ENCODE measurements around the gene TECTA.

TECTA gene, protein sequence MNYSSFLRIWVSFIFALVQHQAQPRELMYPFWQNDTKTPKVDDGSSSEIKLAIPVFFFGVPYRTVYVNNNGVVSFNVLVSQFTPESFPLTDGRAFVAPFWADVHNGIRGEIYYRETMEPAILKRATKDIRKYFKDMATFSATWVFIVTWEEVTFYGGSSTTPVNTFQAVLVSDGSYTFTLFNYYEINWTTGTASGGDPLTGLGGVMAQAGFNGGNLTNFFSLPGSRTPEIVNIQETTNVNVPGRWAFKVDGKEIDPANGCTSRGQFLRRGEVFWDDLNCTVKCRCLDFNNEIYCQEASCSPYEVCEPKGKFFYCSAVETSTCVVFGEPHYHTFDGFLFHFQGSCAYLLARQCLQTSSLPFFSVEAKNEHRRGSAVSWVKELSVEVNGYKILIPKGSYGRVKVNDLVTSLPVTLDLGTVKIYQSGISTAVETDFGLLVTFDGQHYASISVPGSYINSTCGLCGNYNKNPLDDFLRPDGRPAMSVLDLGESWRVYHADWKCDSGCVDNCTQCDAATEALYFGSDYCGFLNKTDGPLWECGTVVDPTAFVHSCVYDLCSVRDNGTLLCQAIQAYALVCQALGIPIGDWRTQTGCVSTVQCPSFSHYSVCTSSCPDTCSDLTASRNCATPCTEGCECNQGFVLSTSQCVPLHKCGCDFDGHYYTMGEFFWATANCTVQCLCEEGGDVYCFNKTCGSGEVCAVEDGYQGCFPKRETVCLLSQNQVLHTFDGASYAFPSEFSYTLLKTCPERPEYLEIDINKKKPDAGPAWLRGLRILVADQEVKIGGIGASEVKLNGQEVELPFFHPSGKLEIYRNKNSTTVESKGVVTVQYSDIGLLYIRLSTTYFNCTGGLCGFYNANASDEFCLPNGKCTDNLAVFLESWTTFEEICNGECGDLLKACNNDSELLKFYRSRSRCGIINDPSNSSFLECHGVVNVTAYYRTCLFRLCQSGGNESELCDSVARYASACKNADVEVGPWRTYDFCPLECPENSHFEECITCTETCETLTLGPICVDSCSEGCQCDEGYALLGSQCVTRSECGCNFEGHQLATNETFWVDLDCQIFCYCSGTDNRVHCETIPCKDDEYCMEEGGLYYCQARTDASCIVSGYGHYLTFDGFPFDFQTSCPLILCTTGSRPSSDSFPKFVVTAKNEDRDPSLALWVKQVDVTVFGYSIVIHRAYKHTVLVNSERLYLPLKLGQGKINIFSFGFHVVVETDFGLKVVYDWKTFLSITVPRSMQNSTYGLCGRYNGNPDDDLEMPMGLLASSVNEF (N-terminal part only)

DNA sequence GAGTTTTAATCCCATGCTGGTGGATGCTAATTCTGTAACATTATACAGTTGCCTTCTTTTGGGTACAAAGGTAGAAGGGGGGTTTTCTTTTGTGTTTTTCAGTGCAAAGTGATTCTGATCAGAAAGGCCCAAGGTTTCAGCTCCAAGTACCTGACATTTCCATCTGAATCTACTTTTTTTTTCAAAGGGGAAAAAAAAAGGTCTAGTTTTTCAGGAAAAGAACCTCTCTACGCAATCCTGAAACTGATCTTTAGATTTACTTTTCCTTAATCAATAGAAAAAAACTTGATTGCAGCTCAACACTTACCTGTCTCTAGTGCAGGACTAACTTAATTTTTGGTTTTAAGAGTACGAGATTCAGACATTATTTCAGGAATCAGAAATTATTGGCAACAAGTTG is at the start of gene TECTA:
Gene TECTA (plus strand): TSS at position 301 of the 400 bp plus-strand sequence. CDS start 1,423 bp downstream, outside the sequence.
- no peak for DNase-seq

- no peak for DNase-seq
Measured at GRCh38 chr11:121053244-121053643, 47.8 kb upstream of the TECTA start.

- no peak for DNase-seq
Measured at GRCh38 chr11:121054266-121054665, 46.8 kb upstream of the TECTA start.

DNA sequence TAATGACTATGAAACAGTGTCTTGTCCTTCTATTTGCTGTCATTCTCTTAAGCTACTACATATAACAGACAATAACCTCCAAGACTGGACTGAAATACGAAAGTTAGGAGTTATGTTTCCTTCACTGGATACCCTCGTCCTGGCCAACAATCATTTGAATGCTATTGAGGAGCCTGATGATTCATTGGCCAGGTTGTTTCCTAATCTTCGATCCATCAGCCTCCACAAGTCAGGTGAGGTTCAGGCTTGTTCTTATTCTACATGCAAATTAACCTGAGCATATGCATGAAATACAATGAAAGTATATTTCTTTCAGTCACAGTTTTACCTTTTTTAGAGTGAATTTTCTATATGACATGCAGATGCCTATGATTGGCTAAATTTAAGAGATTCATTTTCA is 46.0 kb upstream of the TECTA start:
- no peak for DNase-seq

DNA sequence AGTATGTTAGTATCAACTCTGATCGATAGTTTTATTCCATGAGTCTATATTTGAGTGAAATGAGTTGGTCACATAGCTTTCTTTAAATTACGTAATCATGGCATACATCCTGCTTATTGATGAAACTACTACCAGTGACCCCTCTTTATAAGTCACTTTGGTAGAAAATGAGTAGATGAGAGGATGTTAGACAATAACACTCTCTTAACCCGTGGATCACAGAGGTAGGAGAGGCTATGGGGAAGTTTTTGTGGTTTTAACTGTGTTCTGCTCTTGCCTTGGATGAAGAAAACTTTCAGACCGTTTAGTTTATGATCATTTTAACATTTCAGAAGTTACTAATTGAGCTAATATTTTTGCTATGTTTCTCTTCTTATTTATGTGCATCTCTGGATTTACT is 43.1 kb upstream of the TECTA start:
- no peak for DNase-seq

DNA sequence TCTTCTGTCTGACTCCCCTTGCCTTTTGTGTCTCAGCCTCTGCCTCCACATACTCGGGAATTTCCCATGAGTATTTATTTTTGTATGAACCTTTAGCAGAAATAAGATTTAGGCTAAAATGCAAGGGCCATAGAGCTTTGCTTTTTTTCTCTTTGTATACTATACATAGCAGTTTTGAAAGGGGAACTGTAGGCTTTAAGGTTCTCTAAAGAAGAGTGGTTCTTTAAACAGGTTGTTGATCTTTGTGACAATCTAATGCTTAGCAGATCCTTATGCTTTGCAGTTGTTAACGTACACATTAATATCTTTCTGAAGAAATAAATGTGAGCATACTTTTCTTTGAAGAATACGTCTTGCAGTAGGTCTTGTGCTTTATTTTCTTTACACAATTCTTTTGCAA is 42.1 kb upstream of the TECTA start:
- no peak for DNase-seq

DNA sequence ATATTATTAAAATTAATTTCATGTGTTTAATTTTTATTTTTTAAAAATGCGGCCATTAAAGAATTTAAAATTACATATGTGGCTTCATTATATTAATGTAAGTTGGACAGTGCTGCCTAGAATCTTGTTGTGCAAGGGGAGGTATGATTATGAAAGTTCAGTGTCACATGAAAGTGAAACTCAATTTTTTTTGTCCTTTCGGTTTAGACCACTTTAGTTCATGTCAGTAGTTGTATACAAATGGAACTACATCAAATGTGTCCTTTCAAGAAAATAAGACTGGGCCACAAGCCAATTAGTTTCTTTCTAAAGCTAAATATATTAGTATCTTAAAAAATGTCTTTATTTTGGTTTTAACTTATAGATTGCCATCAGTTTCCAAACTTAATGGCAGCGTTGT is 41.4 kb upstream of the TECTA start:
- DNase-seq, result no peak

- DNase-seq, result peak; percentile 14
Measured at GRCh38 chr11:121063728-121064127, 37.3 kb upstream of the TECTA start.

DNA sequence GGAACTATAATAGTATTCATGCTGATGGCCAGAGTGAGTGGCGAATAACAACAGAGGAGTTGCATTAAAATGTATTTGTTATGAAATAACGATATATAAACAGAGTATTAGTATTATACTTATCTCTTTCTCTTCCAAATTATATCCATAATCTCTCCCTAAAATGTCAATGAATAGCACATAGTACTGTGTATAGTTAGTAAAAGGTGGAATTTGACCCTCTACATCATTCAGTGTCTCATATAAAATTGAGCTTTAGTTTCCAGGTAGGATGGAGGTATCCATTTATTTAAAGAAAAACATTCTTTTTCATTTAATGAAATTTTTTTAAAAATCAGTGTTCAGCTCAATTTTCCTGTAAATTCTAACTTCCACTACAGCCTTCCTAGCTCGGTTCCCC is 34.4 kb upstream of the TECTA start:
- no peak for DNase-seq

- DNase-seq, result no peak
Measured at GRCh38 chr11:121067026-121067425, 34.0 kb upstream of the TECTA start.

DNA sequence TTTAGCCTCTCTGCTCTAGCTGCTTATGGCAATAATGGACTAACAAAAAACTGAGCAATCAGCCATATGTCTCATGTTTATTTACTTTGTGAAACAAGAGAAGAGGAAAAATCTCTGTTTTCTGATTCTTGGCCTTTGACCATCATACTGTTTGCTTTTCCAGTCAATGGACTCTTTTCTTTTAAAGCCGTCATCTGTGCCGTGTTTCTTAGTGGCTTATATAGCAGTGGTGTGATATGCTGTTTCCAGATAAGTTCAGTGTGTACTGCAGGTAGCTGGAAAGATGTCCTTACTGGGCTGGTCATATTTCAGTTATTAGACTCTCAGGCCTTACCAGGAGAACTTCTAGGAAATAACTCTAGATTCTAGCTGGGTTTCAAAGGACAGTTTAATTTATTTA is 33.6 kb upstream of the TECTA start:
- DNase-seq, result peak; percentile 98

DNA sequence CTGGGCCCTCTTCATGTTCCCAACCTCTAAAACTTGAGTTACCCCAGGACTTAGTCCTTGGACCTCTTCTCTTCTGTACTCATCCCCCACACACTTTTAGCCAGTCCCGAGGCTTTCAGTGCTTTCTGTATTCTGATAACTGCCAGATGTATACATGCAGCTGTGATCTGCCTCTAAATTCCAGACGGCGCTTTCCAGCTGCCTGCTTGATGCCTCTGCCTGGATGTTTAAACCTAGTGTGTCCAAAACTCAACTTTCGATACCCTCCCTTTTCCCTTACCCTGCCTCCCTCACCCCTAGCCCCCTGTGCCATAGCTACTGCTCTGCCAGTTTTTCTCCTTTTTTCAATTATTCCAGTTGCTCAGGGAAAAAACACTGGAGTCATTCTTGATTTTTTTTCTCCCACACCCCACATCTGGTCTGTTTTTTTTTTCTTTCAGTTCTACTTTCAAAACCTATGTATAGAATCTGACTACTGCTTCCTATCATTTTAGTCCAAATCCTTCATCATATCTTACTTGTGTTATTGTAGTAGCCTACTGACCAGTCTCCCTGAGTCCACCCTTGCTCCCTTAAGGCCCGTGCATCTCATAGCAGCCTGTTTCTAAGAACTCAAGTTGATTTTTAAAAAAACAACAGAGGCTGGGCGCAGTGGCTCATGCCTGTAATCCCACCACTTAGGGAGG is 32.9 kb upstream of the TECTA start:
- peak; percentile 36 for DNase-seq

- no peak for DNase-seq
Measured at GRCh38 chr11:121068787-121069186, 32.3 kb upstream of the TECTA start.

GRCh38 chr11:121070951-121071845 is 29.8 kb upstream of the TECTA start:
- DNase-seq, result no peak

- peak; percentile 8 for DNase-seq
Measured at GRCh38 chr11:121071846-121072450, 29.1 kb upstream of the TECTA start.

DNA sequence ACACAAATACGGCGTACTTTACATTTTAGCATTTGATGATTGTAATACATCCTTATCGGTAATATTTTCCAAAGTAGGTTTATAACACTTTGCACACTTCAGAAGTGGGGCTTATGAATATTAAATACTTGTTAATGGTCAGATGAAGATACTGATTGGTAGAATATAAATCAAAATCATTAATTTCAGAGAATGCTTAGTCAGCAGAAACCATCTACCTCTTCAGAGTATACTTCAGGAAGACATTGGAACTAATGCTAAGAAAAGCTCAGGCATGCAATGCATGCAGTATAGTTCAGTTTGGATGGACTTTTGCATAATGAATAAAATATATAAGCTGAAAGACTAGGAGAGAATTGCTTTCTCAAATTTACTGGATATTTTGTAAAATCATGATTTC is 19.7 kb upstream of the TECTA start:
- DNase-seq, result no peak

DNA sequence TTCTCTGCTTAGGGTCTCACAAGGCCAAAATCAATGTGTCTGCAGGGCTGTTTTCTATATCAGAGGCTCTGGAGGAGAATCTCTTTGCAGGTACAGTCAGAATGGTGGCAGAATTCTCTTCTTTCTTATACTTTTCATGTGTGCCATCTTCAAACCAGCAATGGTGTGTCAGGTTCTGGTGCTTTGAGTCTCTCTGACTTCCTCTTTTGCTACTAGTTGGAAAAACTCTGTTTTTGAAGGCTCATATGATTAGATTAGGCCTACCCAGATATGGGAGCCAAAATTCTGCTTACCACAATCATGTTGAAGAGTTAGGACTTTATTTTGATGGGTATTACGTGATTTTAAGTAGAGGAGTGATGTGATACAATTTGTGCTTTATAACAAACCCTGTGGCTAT is 18.8 kb upstream of the TECTA start:
- DNase-seq, result no peak

DNA sequence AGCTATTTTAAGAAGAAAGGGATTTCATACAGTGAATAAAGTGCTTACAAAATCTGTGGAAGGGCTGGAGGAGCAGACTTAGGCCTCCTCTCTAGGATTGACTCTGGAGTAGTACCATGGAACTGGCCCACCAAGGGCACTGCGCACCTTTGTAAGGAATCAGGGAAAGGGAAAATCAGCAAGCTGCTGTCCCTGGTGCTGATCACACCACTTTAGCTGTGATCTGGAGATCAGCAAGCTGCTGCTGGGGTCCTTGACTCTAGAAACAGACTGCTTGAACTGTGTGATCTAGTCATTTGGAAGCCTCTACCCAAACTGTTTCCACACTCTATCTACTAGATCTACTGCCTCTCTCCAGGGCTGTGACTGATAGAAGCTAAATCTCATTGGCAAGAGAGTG is 18.4 kb upstream of the TECTA start:
- DNase-seq, result no peak

DNA sequence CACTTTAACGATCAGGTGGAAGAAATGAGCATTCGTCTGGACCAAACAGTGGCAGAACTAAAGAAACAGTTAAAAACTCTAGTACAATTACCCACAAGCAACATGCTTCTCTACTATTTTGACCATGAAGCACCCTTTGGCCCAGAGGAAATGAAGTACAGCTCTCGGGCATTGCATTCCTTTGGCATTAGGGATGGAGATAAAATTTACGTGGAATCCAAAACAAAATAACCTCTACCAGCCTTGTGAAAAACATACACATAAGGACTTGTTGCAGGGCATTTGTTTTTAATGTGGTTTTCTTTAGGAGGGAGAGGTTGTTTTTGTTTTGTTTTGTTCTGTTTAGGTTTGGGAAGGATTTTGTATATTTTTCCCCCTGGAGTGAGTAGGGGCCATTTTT is 14.2 kb upstream of the TECTA start:
- no peak for DNase-seq

GRCh38 chr11:121089566-121089965 is 11.5 kb upstream of the TECTA start:
- no peak for DNase-seq

GRCh38 chr11:121090145-121090721 is 10.8 kb upstream of the TECTA start:
- no peak for DNase-seq
